NCI-H146 treated with DMSO at 0.1 percent for 48 hours (cell line): ENCODE data around the gene PPP1R37.

Source experiments
- DNase-seq: peaks from one replicate; lab custom pipeline; 2025; ENCODE audit not compliant: unreplicated experiment; lab: John Stamatoyannopoulos, UW

PPP1R37 gene

DNA sequence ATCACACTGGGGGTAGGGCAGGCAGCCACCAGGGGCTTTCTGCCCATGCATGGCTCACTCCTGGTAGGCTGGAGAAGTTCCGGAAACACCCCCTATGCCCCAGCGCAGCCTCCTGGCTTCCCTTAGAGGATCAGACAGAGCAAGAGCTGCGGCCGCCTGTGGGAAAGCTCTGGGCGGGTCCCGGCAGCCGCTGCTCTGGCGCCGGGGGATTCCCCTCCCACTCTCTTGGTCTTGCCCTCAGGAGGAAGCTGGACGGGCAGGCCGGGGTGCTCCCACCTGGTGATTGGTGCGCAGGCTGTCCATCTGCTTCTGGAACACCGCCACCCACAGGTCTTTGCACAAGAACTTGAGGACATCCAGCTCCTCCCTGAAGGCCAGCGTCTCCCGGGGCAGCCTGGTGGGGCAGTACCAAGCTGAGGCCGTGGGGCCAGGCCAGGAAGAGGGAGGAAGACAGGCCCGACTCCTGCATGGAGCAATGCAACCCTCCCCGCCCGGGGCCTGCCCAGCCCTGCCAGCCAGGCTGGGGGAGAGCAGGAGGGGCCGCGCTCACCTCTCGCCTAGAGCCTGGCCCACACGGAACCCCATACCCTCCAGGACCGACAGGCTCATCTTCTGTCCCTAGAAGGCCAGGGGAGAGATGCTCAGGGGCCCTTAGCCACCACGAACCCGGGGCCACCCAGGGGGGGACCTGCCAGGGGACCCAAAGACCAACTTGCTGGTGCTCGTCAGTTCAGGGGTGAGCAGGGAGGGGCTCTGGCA, 71.8 kb downstream of the PPP1R37 start:
- DNase-seq, result no peak

DNA sequence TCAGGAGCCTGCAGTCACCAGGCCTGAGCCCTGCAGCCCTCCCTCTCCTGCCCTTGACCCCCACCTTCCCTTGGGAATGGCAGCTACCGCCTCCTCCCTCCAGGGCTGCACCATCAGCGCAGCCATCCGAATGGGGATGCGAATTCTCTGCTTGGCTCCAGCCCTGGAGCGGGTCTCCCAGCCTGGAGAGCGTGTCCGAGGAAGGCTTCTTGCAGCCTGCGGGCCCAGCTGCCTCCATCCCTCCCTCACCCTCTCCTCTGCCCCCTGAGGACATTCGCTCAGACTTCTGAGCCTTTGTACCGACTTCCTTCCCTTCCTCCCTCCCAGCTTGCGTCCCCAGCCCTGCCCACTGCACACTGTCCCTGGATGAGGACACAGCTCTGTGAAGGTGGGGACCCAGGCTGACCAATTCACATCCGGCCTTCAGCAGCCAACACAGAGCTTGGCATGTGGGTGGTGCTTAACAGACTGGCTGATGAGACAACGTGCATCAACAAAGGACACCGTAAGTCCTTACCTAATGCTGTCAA, 73.8 kb downstream of the PPP1R37 start:
- DNase-seq, result no peak

DNA sequence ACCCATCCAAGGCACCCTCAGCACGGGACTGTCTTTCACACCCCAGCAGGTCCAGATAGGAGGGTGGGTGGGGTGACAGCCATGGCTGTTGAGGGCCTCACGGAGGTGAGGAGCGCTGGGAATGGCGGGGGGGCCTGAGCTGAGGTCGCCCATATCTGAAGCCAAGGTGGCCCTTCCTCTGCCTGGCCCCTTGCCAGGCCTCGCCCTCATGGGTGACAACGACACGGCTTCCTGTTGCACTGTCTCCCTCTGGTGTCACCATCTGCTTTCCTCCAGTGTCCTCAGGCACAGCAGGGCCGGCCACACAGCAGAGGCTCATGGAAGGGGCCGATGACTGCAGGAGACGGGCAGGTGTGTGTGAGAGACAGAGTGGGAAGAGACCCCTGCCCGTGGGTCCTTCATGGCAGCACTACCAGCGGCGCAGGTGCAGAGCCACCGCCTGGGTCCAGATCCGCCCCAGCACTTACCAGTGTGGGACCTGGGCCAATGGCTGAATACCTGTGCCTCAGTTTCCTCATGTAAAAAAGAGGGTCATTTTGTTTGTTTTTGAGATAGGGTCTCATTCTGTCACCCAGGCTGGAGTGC, 75.9 kb downstream of the PPP1R37 start:
- DNase-seq, result no peak

DNA sequence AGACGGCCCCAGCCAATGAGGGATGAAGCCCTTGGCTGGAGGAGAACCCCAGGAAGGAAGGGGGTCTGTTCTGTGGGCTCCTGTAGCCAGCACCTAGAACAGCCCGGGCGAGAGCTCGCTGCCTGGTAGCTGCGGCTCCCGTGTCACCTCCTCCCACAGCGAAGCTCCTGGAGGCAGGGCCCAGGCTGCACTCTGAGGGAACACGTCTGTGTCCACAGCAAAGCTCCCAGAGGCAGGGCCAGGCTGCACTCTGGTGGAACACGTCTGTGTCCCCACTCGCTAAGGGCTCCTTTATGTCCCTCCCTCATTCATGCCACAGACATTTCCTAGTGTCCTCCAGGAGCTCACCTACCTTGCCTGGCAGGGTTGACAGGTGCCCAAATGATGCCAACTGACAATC, 76.6 kb downstream of the PPP1R37 start:
- no peak for DNase-seq

DNA sequence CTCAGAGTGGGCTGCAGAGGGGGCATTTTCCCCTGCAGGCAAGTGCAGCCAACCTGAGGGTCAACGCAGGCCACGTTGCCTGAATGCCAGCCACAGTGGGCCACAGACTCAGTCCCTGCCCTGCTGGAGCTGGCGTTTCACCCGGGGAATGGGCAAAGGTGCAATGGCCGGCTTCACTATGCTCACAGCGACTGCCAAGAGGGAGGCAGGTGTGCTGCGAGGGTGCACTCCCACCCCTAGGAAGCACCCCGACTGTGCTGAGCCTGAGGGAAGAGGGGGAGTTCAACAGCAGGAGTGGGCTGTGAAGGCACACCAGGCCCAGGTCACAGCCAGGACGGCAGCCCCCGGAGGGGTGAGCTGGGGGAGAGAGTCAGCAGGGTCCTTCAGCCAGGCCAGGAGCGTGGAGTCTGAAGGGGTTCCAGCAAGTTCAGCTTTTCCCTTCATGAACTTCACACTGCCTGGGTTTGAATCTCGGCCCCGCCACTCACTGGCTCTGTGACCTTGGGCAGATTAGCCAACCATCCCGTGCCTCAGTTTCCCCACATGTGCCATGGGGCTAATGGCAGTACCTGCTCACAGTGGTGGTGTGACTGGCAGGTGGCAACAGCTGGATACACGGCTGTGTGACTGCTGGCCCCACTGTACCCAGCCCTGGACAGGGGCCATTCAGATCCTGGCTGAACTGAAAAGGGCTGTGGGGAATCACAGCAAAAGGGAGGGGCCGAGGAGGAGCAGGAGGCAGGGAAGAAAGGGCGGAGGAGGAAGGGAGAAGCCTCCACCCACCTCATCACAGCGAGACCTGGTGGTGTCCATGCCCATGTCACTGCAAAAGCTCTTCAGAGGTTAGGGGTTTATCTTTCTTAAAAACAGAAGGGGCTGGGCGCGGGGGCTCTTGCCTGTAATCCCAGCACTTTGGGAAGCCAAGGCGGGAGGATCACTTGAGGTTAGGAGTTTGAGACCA, 77.4 kb downstream of the PPP1R37 start:
- DNase-seq, result no peak

DNA sequence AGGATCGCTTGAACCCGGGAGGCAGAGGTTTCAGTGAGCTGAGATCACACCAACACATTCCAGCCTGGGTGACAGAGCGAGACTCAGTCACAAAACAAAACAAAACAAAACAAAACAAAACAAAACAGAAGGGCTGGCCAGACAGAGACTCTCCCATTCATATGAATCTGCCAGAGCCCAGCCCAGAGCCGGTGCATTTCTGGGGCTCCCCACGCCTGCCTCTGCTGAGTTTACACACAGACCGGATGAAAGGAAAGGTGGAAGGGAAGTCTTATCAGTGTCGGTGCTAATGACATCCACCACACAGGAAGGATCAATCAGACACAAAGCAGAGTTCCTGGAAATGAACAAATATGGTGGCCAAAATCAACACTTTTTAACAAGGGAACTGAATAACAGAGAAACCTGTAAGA, 78.2 kb downstream of the PPP1R37 start:
- no peak for DNase-seq

DNA sequence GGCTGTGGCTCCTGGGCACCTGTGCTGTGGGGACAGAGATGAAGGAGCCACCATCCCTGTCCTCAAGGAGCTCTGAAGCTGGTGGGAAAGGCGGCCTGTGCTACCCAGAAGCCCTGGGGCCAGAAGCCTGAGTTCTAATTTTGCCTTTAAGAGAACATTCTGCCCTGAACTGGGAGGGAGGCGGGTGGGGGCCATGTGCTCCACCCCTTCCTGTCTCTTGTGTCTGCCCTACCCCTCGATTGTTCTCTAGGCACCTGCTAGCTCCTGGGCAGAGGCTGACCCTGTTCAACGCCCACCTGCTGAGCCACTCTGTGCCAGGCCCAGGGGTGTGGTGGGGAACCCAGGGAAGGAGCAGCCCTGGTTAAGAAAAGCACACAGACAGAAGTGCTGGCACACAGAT, 79.2 kb downstream of the PPP1R37 start:
- DNase-seq, result no peak

DNA sequence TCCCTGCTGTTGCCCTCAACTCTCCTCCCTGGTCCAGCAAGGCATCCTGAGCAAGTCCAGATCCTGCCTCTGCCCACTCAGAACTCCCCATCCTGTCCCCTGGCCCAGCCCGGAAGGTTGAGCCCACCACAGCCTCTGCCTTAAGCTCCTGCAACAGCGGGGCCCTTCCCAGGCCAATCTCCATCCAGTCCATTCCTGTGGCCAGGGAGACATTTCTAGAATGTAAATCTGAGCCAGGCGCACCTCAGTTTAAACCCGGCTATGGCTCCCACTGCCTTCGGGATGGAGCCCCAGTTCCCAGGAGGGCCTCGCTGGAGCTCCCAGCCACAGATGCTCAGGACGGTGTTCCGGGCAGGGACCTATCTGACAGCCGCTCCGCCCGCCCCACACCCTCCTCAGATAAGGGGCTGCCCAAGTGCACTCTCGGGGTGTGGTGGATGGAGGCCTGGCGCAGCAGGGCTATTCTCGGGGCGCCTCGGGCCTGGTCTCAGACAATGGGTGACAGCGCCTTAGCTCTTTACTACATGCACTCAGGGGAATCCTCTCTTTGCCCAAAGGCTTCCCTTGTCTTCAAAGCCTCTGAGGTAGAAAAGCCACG, 79.7 kb downstream of the PPP1R37 start:
- no peak for DNase-seq

DNA sequence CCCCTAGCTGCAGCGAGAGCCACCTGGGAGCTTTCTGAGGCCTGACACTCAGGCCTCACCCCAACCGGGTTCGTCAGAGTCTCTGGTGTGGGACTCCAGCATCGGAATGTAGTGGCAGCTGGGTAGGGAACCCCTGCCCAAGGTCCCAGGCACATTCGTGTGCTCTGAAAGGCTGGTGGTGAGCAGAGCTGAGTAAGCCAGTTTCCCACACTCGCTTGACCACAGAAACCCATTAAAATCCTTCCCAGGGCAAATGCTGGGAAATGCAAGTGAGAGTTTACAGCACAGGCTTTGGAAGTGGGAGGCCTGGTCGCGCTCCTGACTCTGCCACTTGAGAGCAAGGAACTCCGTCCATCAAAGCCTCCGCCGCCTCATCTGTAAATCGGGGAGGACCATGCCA, 80.8 kb downstream of the PPP1R37 start:
- no peak for DNase-seq

DNA sequence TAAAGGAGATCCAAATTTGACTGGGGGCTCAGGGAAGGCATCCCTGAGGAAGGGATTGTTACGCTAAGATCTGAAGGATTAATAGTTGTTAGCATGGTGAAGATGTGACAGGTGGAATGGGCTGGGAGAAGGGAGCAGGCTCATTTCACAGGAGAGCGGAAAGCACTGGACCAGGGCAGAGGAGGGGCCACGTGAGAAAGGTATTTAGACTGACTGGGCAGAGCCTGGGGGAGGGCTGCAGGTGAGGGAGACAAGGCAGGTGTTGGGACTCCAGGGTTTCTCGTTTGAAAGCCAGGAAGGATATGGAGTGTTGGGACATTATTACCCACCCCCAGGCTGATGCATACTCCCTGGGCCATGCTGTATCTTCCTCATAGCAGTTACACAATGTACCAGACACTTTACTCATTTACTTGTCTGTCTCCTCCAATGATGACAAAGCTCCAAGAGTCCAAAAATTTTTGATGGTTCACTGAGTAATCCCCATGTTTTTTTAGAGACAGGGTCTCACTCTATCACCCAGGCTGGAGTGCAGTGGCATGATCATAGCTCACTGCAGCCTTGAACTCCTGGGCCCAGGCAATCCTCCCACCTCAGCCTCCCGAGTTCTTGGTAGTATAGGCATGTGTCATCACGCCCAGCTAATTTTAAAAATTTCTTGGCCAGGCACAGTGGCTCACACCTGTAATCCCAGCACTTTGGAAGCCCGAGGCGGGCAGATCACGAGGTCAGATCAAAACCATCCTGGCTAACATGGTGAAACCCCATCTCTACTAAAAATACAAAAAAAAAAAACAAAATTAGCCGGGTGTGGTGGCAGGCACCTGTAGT, 82.8 kb downstream of the PPP1R37 start:
- DNase-seq, result no peak

DNA sequence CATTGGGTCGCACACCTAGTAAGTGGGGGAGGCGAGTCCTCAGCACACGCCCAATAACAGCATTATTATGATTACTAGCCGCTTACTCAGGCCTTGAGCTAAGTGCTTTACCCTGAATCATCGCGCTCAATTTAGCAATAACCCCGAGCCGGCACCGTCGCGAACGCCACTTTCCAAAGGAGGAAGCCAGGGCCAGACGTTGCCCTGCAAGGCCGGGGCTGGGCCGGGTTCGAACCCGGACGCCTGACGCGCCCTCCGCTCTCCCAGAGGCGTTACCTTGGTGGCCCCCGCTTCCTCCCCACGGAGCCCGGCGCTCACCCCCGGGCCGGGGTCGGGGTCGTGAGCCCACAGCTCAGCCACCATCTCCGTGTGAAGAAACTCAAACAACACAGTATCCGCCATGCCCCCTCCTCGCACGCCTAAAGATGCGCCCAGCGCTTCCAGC, 84.9 kb downstream of the PPP1R37 start, which contains the start of gene TRAPPC6A:
Gene TRAPPC6A, minus strand, starts transcription at position 421 of the 445 bp plus-strand sequence. Its CDS starts 19 bp downstream, at position 402.
- peak; percentile 48 for DNase-seq

DNA sequence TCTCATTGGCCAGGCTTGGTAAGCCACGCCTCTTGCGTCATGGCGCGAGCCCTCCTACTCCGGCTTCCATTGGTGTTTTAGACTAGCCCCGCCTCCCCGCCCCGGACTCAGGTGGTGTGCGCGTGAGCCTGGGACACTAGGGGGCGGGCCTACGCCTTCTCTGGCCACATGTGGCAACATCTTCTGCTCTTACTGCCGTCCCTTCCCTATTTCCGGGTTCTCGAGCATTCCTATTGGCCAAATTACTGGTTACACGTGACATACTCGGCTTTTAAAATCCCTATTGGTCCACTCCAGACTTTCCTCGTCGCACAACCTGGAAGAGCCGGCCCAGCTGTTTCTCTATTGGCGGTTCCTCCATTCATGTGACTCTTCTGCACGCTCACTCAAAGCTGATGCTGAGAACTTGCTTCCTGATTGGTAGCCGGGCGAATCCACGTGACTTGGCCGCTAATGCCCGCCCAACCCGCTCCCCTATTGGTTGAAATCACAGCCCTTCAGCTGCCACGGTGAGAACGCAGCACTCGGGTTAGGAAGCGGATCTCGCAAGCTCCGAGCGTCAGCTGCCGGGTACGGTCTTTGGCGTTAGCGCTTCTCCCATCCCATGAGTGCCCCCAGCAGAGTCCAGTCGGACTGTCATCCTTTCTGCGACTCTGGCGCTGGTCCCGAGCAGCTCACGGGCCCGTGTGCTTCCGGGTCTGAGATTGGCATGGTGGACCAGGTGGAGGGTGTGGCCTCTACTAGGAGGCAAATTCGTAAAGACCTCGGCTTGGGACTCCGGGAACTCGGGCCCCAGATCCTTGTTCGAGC, 85.5 kb downstream of the PPP1R37 start, which contains the start of gene BLOC1S3:
Gene BLOC1S3, plus strand, starts transcription at position 523 of the 810 bp plus-strand sequence. CDS start 513 bp downstream, outside the sequence.
- DNase-seq, result peak; percentile 100

DNA sequence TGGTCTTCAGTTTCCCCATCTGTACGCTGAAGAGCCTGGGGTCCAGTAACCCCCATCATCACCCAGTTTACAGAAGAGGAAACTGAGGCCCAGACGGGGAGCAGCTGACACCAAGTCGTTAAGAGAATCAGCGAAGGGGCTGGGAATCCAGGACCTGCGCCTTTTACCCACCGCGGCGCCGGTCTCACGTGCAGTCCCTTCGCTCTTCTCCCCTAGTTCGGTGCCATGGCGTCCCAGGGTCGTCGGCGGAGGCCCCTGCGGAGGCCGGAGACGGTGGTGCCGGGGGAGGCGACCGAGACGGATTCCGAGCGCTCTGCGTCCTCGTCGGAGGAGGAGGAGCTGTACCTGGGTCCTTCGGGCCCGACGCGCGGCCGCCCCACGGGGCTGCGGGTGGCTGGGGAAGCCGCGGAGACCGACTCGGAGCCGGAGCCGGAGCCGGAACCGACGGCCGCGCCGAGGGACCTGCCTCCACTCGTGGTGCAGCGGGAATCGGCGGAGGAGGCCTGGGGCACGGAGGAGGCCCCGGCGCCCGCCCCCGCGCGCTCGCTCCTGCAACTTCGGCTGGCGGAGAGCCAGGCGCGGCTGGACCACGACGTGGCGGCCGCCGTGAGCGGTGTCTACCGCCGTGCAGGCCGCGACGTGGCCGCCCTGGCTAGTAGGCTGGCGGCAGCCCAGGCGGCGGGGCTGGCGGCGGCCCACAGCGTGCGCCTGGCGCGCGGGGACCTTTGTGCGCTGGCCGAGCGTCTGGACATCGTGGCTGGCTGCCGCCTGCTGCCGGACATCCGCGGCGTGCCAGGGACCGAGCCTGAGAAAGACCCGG, 86.3 kb downstream of the PPP1R37 start:
- DNase-seq, result no peak

DNA sequence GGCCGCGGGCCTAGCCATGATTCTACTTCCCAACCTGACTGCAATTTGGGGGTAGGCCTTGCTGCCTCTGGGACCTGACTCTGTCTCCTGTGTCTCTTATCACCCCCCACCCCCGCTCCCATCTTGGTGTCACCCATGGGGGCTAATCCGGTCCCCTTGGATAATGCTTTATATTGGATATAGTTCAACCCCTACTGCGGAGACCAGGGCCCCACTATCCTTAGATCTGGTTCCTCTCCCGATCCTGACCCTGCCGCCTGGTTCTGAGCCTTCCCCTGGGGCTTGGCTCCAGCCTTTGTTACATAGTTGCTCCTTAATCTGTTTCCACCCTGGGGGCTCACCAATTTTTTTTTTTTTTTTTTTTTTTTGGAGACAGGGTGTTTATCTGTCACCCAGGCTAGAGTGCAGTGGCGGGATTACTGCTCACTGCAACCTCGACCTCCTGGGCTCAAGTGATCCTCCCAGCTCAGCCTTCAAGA, 87.0 kb downstream of the PPP1R37 start:
- no peak for DNase-seq

DNA sequence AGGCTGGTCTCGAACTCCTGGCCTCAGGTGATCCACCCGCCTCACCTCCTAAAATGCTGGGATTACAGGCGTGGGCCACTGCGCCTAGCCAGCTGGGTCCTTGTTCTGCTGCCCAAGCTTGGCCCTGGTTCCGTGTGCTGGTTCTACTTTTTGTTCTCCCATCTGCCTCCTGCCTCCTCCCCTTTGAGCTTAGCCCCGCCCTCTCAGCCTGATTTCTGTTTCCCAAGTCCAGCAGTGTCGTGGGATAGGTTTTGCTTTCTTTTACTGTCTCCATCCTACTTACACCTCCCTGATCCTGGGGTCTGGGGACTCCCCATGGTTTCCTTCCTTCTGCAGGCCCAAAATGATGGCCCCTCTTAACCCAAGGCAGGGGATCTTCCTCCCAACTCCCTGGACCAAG, 88.0 kb downstream of the PPP1R37 start:
- no peak for DNase-seq

DNA sequence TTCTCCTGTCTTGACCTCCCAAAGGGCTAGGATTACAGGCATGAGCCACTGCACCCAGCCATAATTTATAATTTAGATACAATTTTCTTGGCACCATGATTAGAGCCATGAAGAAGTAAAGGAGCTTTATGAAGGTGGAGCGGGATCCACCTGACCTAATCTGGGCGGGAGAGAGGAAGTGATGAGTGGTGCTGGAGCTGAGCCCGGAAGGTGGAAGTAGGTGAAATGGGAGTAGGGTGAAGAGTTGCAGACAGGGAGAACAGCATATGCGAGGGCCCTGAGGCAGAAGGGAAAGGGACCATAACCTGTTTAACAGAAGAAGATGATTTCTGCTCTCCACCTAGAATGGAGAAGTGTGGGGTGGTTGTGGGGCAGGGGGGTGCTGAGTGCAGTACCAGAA, 89.8 kb downstream of the PPP1R37 start:
- no peak for DNase-seq

DNA sequence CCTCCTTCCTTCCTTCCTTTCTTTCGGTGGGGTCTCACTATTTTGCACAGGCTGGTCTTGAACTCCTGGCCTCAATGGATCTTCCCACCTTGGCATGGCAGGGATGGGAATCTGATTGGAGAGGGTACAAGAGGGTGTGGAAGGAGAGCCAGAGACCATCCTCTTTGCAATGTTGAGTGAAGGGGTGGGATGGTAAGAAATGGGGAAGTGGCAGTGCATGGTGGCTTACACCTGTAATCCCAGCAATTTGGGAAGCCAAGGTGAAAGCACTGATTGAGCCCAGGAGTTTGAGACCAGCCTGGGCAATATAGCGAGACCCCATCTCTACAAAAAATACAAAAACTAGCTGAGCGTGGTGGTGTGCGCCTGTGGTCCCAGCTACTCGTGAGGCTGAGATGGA, 91.1 kb downstream of the PPP1R37 start:
- DNase-seq, result no peak
